Neural cell (in vitro differentiated cells): ENCODE results near the gene LCOR.

ENCODE experiments used
- EP300 ChIP-seq: fragments of 450-650 bp; conservative IDR thresholded peaks from 2 replicates; pipeline ENCODE4 v1.6.1; 2014; ENCODE audit warnings: antibody characterized with exemption, mild to moderate bottlenecking, moderate library complexity; ENCODE audit not compliant: poor library complexity, severe bottlenecking
- EZH2 ChIP-seq: fragments of 200-600, 300-800 bp; shearing (Covaris generic), sonication (generic); IDR thresholded peaks from 2 replicates; pipeline ENCODE4 v1.6.1; 2014; ENCODE audit warnings: antibody characterized with exemption, low read length, borderline replicate concordance, mild to moderate bottlenecking; ENCODE audit not compliant: insufficient read depth, poor library complexity, severe bottlenecking
- MXI1 ChIP-seq: fragments of 450-650 bp; conservative IDR thresholded peaks from 2 replicates; pipeline ENCODE4 v1.6.1; 2014; ENCODE audit warnings: antibody characterized with exemption, mild to moderate bottlenecking; ENCODE audit not compliant: poor library complexity, severe bottlenecking
- POLR2AphosphoS5 ChIP-seq: IDR thresholded peaks from 2 replicates; pipeline ENCODE4 v1.6.1; 2012
- SMC3 ChIP-seq: fragments of 450-650 bp; conservative IDR thresholded peaks from 2 replicates; pipeline ENCODE4 v1.6.1; 2014; ENCODE audit warnings: antibody characterized with exemption, mild to moderate bottlenecking, moderate library complexity; ENCODE audit not compliant: poor library complexity
- TF ChIP-seq, protein P1 (sequence below): fragments of 450-650 bp; IDR thresholded peaks from 2 replicates; pipeline ENCODE4 v1.5.1; 2014; ENCODE audit warnings: antibody characterized with exemption, mild to moderate bottlenecking, moderate library complexity; ENCODE audit not compliant: poor library complexity, severe bottlenecking

DNA sequence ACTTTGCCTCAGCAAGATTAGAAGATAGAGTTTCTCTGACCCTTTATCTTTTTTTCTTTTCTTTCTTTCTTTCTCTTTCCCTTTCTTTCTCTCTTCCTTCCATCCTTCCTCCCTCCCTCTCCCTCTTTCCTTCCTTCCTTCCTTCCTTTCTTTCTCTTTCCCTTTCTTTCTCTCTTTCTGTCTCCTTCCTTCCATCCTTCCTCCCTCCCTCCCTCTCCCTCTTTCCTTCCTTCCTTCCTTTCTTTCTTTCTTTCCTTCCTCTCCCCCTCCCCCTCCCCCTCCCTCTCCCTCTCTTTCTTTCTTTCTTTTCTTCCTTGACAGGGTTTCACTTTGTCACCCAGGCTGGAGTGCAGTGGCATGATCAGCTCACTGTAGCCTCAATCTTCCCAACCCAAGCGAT, 40.2 kb upstream of the LCOR start:
- TF ChIP-seq, protein P1, sequence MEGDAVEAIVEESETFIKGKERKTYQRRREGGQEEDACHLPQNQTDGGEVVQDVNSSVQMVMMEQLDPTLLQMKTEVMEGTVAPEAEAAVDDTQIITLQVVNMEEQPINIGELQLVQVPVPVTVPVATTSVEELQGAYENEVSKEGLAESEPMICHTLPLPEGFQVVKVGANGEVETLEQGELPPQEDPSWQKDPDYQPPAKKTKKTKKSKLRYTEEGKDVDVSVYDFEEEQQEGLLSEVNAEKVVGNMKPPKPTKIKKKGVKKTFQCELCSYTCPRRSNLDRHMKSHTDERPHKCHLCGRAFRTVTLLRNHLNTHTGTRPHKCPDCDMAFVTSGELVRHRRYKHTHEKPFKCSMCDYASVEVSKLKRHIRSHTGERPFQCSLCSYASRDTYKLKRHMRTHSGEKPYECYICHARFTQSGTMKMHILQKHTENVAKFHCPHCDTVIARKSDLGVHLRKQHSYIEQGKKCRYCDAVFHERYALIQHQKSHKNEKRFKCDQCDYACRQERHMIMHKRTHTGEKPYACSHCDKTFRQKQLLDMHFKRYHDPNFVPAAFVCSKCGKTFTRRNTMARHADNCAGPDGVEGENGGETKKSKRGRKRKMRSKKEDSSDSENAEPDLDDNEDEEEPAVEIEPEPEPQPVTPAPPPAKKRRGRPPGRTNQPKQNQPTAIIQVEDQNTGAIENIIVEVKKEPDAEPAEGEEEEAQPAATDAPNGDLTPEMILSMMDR: no peak
- TF ChIP-seq POLR2AphosphoS5 (no peak), EZH2 (no peak), SMC3 (no peak), EP300 (no peak), MXI1 (no peak)
